ENCODE measurements around the gene PKNOX2. TPM values are rescaled to one million over a fixed set of nuclear protein-coding genes. Genes with fewer than 3 reads are reported as not detected.

Gene PKNOX2
- total and polyA plus RNA-seq, 2 of the 4 experiments (the other 2 are of a cell fraction) = 0.72 to 2.3 TPM

GRCh38 chr11:125380756-125381445 lies 216.3 kb downstream of the PKNOX2 start:
- CTCF ChIA-PET = no interaction called here
- no peak overlapping the region for H3K4me3 ChIP-seq (ENCODE audit: insufficient read depth, low read depth, low read length)
- ATAC-seq (ENCODE audit: low read depth) (no peak), DNase-seq (no peak)
- H3K9me1 ChIP-seq (ENCODE audit: insufficient read depth, low read length) = peaks cover 9% of the 10 kb centered on the region; the same call in 1 of the 2 replicates
- intact Hi-C loops (cut with micrococcal nuclease) (no loop called here), dilution Hi-C loops (cut with HindIII; ENCODE audit: low sequenced_read_pairs, unreplicated experiment) (no loop called here), in situ Hi-C loops (cut with MboI; ENCODE audit: low sequenced_read_pairs) (no loop called here)
- H2AK9ac ChIP-seq (replicated peaks; ENCODE audit: low read depth, low read length, poor library complexity) = no peak overlapping the region
- peaks cover 2% of the 10 kb centered on the region; the same call in 1 of the 2 replicates for H3K4me1 ChIP-seq (ENCODE audit: control insufficient read depth, insufficient read depth, low read length)
- no peak overlapping the region for H2AFZ ChIP-seq (replicated peaks; ENCODE audit: low read length, poor library complexity)
- H2BK5ac ChIP-seq (ENCODE audit: low read depth, low read length, poor library complexity, severe bottlenecking) = no peak overlapping the region
- BruUV-seq (replicated peaks) = no TSS peak
- H2AK5ac ChIP-seq (ENCODE audit: low read depth, low read length) = 0 out of 2 replicates have a peak overlapping the region, but pooled peaks have one; percentile 8
- H3K9me3 ChIP-seq (ENCODE audit: control insufficient read depth, insufficient read depth, low read length) = no peaks in the 10 kb centered on the region
- no peak overlapping the region; the same call in 1 of the 2 replicates for H3K4ac ChIP-seq (ENCODE audit: low read depth, low read length)
- H3K79me1 ChIP-seq (ENCODE audit: low read depth in 1 of 2, low read length in 2 of 2) = no peaks in the 10 kb centered on the region
- H3K18ac ChIP-seq (ENCODE audit: low read depth, low read length) = no peak overlapping the region
- 94% methylated on average over 2 of the region's 9 CpGs; no CpG with 5 or more reads in 1 of the 2 experiments for WGBS, 2 experiments (ENCODE audit: extremely low coverage in 2 of 2, insufficient read length in 1 of 2)
- no peak overlapping the region for H4K8ac ChIP-seq (ENCODE audit: low read depth in 2 of 2, low read length in 2 of 2)
- H3K14ac ChIP-seq (replicated peaks; ENCODE audit: low read depth, low read length) = no peak overlapping the region
- H2BK120ac ChIP-seq (ENCODE audit: low read depth, low read length) = no peak overlapping the region; the same call in 1 of the 2 replicates
- TF ChIP-seq MXI1 (IDR thresholded peaks at IDR 0.05; ENCODE audit: borderline replicate concordance, low read depth, low read length) (no peak), NFE2L2 (IDR thresholded peaks at IDR 0.05; ENCODE audit: low read depth, low read length) (no peak)
- H2BK15ac ChIP-seq (ENCODE audit: low read depth, low read length) = no peak overlapping the region; the same call in 2 of the 3 replicates
- POLR2A ChIA-PET (ENCODE audit: unreplicated experiment) = no interaction called here
- H2BK20ac ChIP-seq (ENCODE audit: low read depth, low read length) = no peak overlapping the region
- H4K20me1 ChIP-seq (ENCODE audit: insufficient read depth, low read length) = no peaks in the 10 kb centered on the region
- no peak overlapping the region for H3K27ac ChIP-seq (ENCODE audit: insufficient read depth, low read length)
- H3K23ac ChIP-seq (ENCODE audit: low read depth, low read length) = no peak overlapping the region
- no peak overlapping the region for H4K5ac ChIP-seq (ENCODE audit: low read depth, low read length)
- H3K27me3 ChIP-seq (ENCODE audit: control insufficient read depth, insufficient read depth, low read length) = peaks cover 6% of the 10 kb centered on the region; the same call in 1 of the 2 replicates
- H3K4me2 ChIP-seq (ENCODE audit: low read depth, low read length) = no peak overlapping the region
- H3K9ac ChIP-seq (ENCODE audit: low read depth, low read length) = no peak overlapping the region
- H3K36me3 ChIP-seq (ENCODE audit: control insufficient read depth, insufficient read depth, low read length) = no peaks in the 10 kb centered on the region
- no peak overlapping the region for H4K91ac ChIP-seq (ENCODE audit: insufficient read depth, low read depth, low read length)
- H3K56ac ChIP-seq (ENCODE audit: extremely low read depth, insufficient read depth, low read length) = no peak overlapping the region

Measured in IMR-90 (cell line).